Measurements from ENCODE around the gene PKP3. TPM values are rescaled to one million over a fixed set of nuclear protein-coding genes. Genes with fewer than 3 reads are reported as not detected.

PKP3 gene
- total RNA-seq, 1 experiment from 2014 or later = 177 TPM

DNA sequence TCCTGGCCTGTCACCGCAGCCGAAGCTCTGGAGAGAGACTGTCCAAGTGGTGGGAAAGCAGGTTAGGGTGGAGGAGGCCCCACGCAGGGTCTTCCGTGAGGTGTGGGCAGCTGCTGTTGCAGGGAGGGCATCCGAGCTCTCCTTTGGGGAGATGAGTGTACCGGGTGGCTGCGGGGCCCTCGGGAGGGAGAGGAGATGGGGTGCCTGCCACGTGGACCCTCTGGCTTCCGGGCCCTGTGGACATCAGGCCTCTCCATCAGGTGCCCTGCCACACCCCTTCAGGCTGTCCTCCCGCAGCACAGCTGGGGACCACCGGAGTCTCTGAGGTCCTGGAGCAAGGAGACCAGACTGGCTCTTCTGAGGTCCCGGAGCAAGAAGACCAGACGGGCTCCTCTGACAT lies 57.7 kb downstream of the PKP3 start:
- POLR2A ChIA-PET = interaction anchor here (0.6 to 6.0 kb wide), 11 partner anchors 11 to 254 kb away, joined by 3 to 75 read pairs (median 3); partner anchors contain the start of genes BET1L, EPS8L2, PKP3 and RIC8A
- Mint-ChIP-seq H3K27ac (ENCODE audit: low read depth, unreplicated experiment) (no peak overlapping the region), H3K4me1 (ENCODE audit: insufficient read depth, unreplicated experiment) (peaks cover 16% of the 10 kb centered on the region), H3K9me3 (ENCODE audit: unreplicated experiment) (no peaks in the 10 kb centered on the region), H3K4me3 (ENCODE audit: unreplicated experiment) (peak overlapping the region; percentile 87), H3K27me3 (ENCODE audit: insufficient read depth, unreplicated experiment) (no peaks in the 10 kb centered on the region), H3K36me3 (ENCODE audit: insufficient read depth, unreplicated experiment) (peaks cover 55% of the 10 kb centered on the region)
- intact Hi-C loops (cut with micrococcal nuclease) = no loop called here
- CTCF ChIA-PET = interaction anchor here (0.7 to 2.4 kb wide), 6 partner anchors 9 to 169 kb away, joined by 3 to 12 read pairs (median 4); no protein-coding TSS in a partner anchor
- TF ChIP-seq, protein P1, sequence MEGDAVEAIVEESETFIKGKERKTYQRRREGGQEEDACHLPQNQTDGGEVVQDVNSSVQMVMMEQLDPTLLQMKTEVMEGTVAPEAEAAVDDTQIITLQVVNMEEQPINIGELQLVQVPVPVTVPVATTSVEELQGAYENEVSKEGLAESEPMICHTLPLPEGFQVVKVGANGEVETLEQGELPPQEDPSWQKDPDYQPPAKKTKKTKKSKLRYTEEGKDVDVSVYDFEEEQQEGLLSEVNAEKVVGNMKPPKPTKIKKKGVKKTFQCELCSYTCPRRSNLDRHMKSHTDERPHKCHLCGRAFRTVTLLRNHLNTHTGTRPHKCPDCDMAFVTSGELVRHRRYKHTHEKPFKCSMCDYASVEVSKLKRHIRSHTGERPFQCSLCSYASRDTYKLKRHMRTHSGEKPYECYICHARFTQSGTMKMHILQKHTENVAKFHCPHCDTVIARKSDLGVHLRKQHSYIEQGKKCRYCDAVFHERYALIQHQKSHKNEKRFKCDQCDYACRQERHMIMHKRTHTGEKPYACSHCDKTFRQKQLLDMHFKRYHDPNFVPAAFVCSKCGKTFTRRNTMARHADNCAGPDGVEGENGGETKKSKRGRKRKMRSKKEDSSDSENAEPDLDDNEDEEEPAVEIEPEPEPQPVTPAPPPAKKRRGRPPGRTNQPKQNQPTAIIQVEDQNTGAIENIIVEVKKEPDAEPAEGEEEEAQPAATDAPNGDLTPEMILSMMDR (IDR thresholded peaks at IDR 0.05; ENCODE audit: unreplicated experiment) = no peak
- no peak for DNase-seq (ENCODE audit: unreplicated experiment)
- BruUV-seq (replicated peaks) = no TSS peak

DNA sequence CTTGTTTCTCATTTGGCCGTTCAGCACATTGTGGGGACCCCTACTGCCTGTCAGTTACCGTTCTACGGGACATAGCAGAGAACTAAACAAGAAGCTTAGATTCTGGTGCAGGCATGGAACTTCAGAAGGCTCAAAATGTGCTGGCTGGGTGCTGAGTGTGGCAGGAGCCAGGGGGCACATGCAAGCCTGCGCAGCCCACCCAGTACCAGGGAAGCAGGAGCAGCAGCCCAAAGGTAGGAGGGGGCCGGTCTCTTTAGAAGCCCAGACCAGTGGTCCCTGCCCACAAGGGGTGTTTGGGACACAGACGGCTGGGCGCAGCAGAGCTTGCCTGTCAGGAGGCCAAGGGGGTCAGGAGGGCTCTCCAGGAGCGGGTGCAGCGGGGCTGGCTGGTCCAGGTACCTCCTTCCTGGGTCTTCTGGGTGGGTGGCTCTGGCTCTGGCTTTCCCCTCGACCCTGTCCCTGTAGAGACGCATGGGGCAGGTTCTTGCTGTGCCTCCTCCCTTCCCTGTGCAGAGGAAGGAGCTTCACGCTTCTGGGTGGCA lies 58.3 kb downstream of the PKP3 start:
- no peak for DNase-seq (ENCODE audit: unreplicated experiment)
- TF ChIP-seq, protein P1 (IDR thresholded peaks at IDR 0.05; ENCODE audit: unreplicated experiment) = no peak
- intact Hi-C loops (cut with micrococcal nuclease) = no loop called here
- ChIA-PET POLR2A (interaction anchor here (1.1 to 6.0 kb wide), 7 partner anchors 12 to 245 kb away, joined by 3 to 75 read pairs (median 3); partner anchors contain the start of genes BET1L, PKP3, RIC8A and RNH1), CTCF (interaction anchor here (0.7 to 1.5 kb wide), 3 partner anchors 9 to 42 kb away, joined by 3 read pairs; no protein-coding TSS in a partner anchor)
- Mint-ChIP-seq H3K36me3 (ENCODE audit: insufficient read depth, unreplicated experiment) (peaks cover 56% of the 10 kb centered on the region), H3K9me3 (ENCODE audit: unreplicated experiment) (no peaks in the 10 kb centered on the region), H3K4me3 (ENCODE audit: unreplicated experiment) (peak overlapping the region; percentile 87), H3K27me3 (ENCODE audit: insufficient read depth, unreplicated experiment) (no peaks in the 10 kb centered on the region), H3K27ac (ENCODE audit: low read depth, unreplicated experiment) (no peak overlapping the region), H3K4me1 (ENCODE audit: insufficient read depth, unreplicated experiment) (peaks cover 12% of the 10 kb centered on the region)
- no TSS peak for BruUV-seq (replicated peaks)

GRCh38 chr11:452916-453527 lies 59.0 kb downstream of the PKP3 start:
- ChIA-PET CTCF (interaction anchor here (0.6 to 0.8 kb wide), 3 partner anchors 41 to 304 kb away, joined by 3 read pairs; no protein-coding TSS in a partner anchor), POLR2A (interaction anchor here (1.4 to 5.7 kb wide), 2 partner anchors 26 to 245 kb away, joined by 3 to 52 read pairs; partner anchors contain the start of genes BET1L and RIC8A)
- DNase-seq (ENCODE audit: unreplicated experiment) = no peak
- Mint-ChIP-seq H3K4me1 (ENCODE audit: insufficient read depth, unreplicated experiment) (peaks cover 12% of the 10 kb centered on the region), H3K36me3 (ENCODE audit: insufficient read depth, unreplicated experiment) (peaks cover 63% of the 10 kb centered on the region), H3K27ac (ENCODE audit: low read depth, unreplicated experiment) (no peak overlapping the region), H3K27me3 (ENCODE audit: insufficient read depth, unreplicated experiment) (no peaks in the 10 kb centered on the region), H3K9me3 (ENCODE audit: unreplicated experiment) (no peaks in the 10 kb centered on the region), H3K4me3 (ENCODE audit: unreplicated experiment) (no peak overlapping the region)
- BruUV-seq (replicated peaks) = no TSS peak
- TF ChIP-seq, protein P1 (IDR thresholded peaks at IDR 0.05; ENCODE audit: unreplicated experiment) = no peak
- intact Hi-C loops (cut with micrococcal nuclease) = no loop called here

- CTCF ChIA-PET = interaction anchor here (0.8 kb wide), 1 partner anchor 47 kb away, joined by 3 read pairs; no protein-coding TSS in a partner anchor
- H3K36me3 Mint-ChIP-seq (ENCODE audit: insufficient read depth, unreplicated experiment) = peaks cover 64% of the 10 kb centered on the region
- DNase-seq (ENCODE audit: unreplicated experiment) = no peak
- H3K9me3 Mint-ChIP-seq (ENCODE audit: unreplicated experiment) = no peaks in the 10 kb centered on the region
- POLR2A ChIA-PET = interaction anchor here (0.6 to 1.4 kb wide), 2 partner anchors 25 to 51 kb away, joined by 3 read pairs; no protein-coding TSS in a partner anchor
- no peak overlapping the region for H3K27ac Mint-ChIP-seq (ENCODE audit: low read depth, unreplicated experiment)
- H3K27me3 Mint-ChIP-seq (ENCODE audit: insufficient read depth, unreplicated experiment) = no peaks in the 10 kb centered on the region
- intact Hi-C loops (cut with micrococcal nuclease) = no loop called here
- TF ChIP-seq, protein P1 (IDR thresholded peaks at IDR 0.05; ENCODE audit: unreplicated experiment) = no peak
- no peak overlapping the region for H3K4me3 Mint-ChIP-seq (ENCODE audit: unreplicated experiment)
- BruUV-seq (replicated peaks) = no TSS peak
- H3K4me1 Mint-ChIP-seq (ENCODE audit: insufficient read depth, unreplicated experiment) = peaks cover 12% of the 10 kb centered on the region
Observed at GRCh38 chr11:453564-453963, 59.6 kb downstream of the PKP3 start.
